Muscle layer of duodenum (tissue), 2 donors: ENCODE measurements around the gene SDC3.

Experiments used
- H3K27ac ChIP-seq: one replicate; pipeline ENCODE4 v1.7.0; 2013; ENCODE audit warnings: mild to moderate bottlenecking, low read length
- H3K27me3 ChIP-seq: one replicate; pipeline ENCODE4 v1.7.0; 2013; ENCODE audit warnings: low read depth, mild to moderate bottlenecking, control low read depth, low read length
- H3K36me3 ChIP-seq, 2 donors: one replicate each; pipeline ENCODE4 v1.7.0; 2013; ENCODE audit warnings: low read length in 2 of 2, control low read depth in 1 of 2, mild to moderate bottlenecking in 1 of 2; ENCODE audit not compliant: insufficient read depth in 2 of 2, control insufficient read depth in 1 of 2
- H3K4me1 ChIP-seq, 2 donors: one replicate each; pipeline ENCODE4 v1.7.0; 2013; ENCODE audit warnings: low read length in 2 of 2, mild to moderate bottlenecking in 2 of 2, control low read depth in 1 of 2, moderate library complexity in 1 of 2; ENCODE audit not compliant: insufficient read depth in 2 of 2, control insufficient read depth in 1 of 2
- H3K4me3 ChIP-seq, 2 donors: one replicate each; pipeline ENCODE4 v1.7.0; 2013; ENCODE audit warnings: low read length in 2 of 2, low read depth in 1 of 2, mild to moderate bottlenecking in 1 of 2
- H3K9me3 ChIP-seq, 2 donors: one replicate each; pipeline ENCODE4 v1.7.0; 2013; ENCODE audit warnings: low read length in 2 of 2, control low read depth in 1 of 2, mild to moderate bottlenecking in 1 of 2; ENCODE audit not compliant: control insufficient read depth in 1 of 2
- donor health status: healthy.

Gene SDC3

GRCh38 chr1:30856260-30856790, 52.2 kb downstream of the SDC3 start:
- H3K36me3 ChIP-seq: no peaks in the 10 kb centered on the region
- no peaks in the 10 kb centered on the region for H3K9me3 ChIP-seq
- H3K4me3 ChIP-seq: no peak overlapping the region
- H3K27ac ChIP-seq: no peak overlapping the region
- peaks cover 0 to 16% of the 10 kb centered on the region in 2 donors for H3K4me1 ChIP-seq
- no peaks in the 10 kb centered on the region for H3K27me3 ChIP-seq

- H3K9me3 ChIP-seq: no peaks in the 10 kb centered on the region
- peaks cover 0 to 16% of the 10 kb centered on the region in 2 donors for H3K4me1 ChIP-seq
- H3K27ac ChIP-seq: no peak overlapping the region
- H3K4me3 ChIP-seq: no peak overlapping the region
- no peaks in the 10 kb centered on the region for H3K27me3 ChIP-seq
- no peaks in the 10 kb centered on the region for H3K36me3 ChIP-seq
Observed at GRCh38 chr1:30855686-30856259, 52.8 kb downstream of the SDC3 start.

- Histone ChIP-seq H3K4me3 (no peak overlapping the region), H3K4me1 (peaks cover 0 to 8% of the 10 kb centered on the region in 2 donors), H3K36me3 (no peaks in the 10 kb centered on the region), H3K27me3 (no peaks in the 10 kb centered on the region), H3K9me3 (no peaks in the 10 kb centered on the region), H3K27ac (no peak overlapping the region)
Observed at GRCh38 chr1:30853350-30853749, 55.2 kb downstream of the SDC3 start.

- Histone ChIP-seq H3K27ac (no peak overlapping the region), H3K4me3 (no peak overlapping the region), H3K9me3 (no peaks in the 10 kb centered on the region), H3K27me3 (no peaks in the 10 kb centered on the region), H3K4me1 (peaks cover 0 to 7% of the 10 kb centered on the region in 2 donors), H3K36me3 (no peaks in the 10 kb centered on the region)
Observed at GRCh38 chr1:30852026-30852425, 56.5 kb downstream of the SDC3 start.

GRCh38 chr1:30851286-30851685, 57.3 kb downstream of the SDC3 start:
- Histone ChIP-seq H3K4me3 (no peak overlapping the region), H3K4me1 (peaks cover 0 to 7% of the 10 kb centered on the region in 2 donors), H3K27ac (no peak overlapping the region), H3K9me3 (no peaks in the 10 kb centered on the region), H3K27me3 (no peaks in the 10 kb centered on the region), H3K36me3 (no peaks in the 10 kb centered on the region)

GRCh38 chr1:30850607-30851006, 58.0 kb downstream of the SDC3 start:
- Histone ChIP-seq H3K36me3 (no peaks in the 10 kb centered on the region), H3K27ac (no peak overlapping the region), H3K27me3 (no peaks in the 10 kb centered on the region), H3K9me3 (no peaks in the 10 kb centered on the region), H3K4me1 (peaks cover 0 to 7% of the 10 kb centered on the region in 2 donors), H3K4me3 (no peak overlapping the region)

GRCh38 chr1:30848130-30848529, 60.4 kb downstream of the SDC3 start:
- Histone ChIP-seq H3K4me3 (no peak overlapping the region), H3K4me1 (peaks cover 0 to 7% of the 10 kb centered on the region in 2 donors), H3K27ac (no peak overlapping the region), H3K27me3 (no peaks in the 10 kb centered on the region), H3K9me3 (no peaks in the 10 kb centered on the region), H3K36me3 (no peaks in the 10 kb centered on the region)

- H3K4me1 ChIP-seq: peaks cover 0 to 7% of the 10 kb centered on the region in 2 donors
- H3K36me3 ChIP-seq: no peaks in the 10 kb centered on the region
- no peaks in the 10 kb centered on the region for H3K9me3 ChIP-seq
- no peaks in the 10 kb centered on the region for H3K27me3 ChIP-seq
- H3K27ac ChIP-seq: no peak overlapping the region
- no peak overlapping the region for H3K4me3 ChIP-seq
Observed at GRCh38 chr1:30847358-30847972, 61.1 kb downstream of the SDC3 start.

- H3K36me3 ChIP-seq: no peaks in the 10 kb centered on the region
- no peak overlapping the region for H3K4me3 ChIP-seq
- no peak overlapping the region for H3K27ac ChIP-seq
- no peaks in the 10 kb centered on the region for H3K27me3 ChIP-seq
- H3K4me1 ChIP-seq: peaks cover 0 to 7% of the 10 kb centered on the region in 2 donors
- no peaks in the 10 kb centered on the region for H3K9me3 ChIP-seq
Observed at GRCh38 chr1:30846587-30846986, 62.0 kb downstream of the SDC3 start.

GRCh38 chr1:30845904-30846290, 62.7 kb downstream of the SDC3 start:
- Histone ChIP-seq H3K4me1 (peaks cover 0 to 12% of the 10 kb centered on the region in 2 donors), H3K27ac (no peak overlapping the region), H3K27me3 (no peaks in the 10 kb centered on the region), H3K9me3 (no peaks in the 10 kb centered on the region), H3K4me3 (no peak overlapping the region), H3K36me3 (no peaks in the 10 kb centered on the region)

GRCh38 chr1:30845237-30845903, 63.2 kb downstream of the SDC3 start:
- Histone ChIP-seq H3K9me3 (no peaks in the 10 kb centered on the region), H3K4me1 (peaks cover 0 to 18% of the 10 kb centered on the region in 2 donors), H3K4me3 (no peak overlapping the region), H3K36me3 (no peaks in the 10 kb centered on the region), H3K27me3 (no peaks in the 10 kb centered on the region), H3K27ac (no peak overlapping the region)
